ENCODE data around the gene NUP155.
"Not testable (repeated sequence)": the region's sequence is repeated elsewhere in the genome, so short reads cannot be mapped to it uniquely, and the experiment has no call there.

The NUP155 gene

DNA sequence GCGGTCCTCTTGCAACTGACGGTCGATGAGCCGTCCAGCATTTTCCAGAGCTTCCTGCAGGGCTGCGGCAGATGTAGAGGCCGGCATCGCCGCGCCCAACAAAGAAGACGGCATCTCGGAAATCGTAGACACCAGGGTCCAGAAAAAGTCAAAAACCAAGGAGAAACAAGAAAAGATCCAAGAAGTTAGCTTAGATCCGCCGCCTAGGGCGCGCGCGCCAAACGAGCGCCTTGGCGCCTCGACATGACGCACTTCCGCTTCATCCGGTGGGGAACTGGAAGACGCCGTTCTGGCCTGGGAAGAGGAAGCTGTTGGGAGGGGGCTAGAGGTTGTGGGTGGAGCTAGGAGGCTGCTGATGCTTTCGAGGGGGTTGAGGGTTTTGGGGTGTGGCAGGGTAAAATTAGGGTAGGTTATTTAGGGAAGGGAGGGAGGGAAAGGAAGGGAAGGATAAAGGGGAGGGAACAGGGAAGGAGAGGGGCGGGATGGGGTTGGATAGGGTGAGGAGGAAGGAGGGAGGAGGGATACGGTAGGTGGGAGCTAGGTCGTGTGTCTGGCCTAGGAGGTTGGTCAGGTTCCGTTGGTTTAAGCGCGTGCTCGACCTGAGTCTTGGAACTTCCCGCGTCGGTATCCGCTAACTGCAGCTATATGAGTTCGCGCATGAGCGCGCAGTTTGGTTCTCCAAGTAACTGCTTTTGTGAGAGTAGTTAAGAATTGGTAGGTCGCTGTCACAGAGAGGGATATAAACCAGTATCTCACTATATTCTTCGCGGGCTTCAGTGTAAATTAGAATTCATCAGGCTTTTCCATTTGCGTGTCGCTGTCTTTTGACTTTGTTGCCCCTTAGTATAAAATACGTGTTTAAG, at the start of gene NUP155:
Gene NUP155 (minus strand): TSS at position 243 of the 863 bp plus-strand sequence. CDS start 129 bp downstream, at position 114.
- peak; percentile 83 for DNase-seq

DNA sequence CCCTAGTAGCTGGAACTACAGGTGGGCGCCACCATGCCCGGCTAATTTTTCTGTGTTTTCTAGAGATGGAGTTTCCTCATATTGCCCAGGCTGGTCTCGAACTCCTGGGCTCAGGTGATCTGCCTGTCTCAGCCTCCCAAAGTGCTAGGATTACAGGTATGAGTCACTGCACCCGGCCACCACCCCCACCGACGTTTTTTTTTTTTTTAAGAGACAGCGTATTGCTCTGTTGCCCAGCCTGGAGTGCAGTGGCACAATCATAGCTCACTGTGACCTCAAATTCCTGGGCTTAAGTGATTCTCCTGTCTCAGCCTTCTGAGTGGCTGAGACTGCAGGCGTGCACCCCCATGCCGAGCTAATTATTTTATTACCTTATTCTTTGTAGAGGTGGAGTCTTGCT, 46.4 kb upstream of the NUP155 start:
- DNase-seq: no peak

DNA sequence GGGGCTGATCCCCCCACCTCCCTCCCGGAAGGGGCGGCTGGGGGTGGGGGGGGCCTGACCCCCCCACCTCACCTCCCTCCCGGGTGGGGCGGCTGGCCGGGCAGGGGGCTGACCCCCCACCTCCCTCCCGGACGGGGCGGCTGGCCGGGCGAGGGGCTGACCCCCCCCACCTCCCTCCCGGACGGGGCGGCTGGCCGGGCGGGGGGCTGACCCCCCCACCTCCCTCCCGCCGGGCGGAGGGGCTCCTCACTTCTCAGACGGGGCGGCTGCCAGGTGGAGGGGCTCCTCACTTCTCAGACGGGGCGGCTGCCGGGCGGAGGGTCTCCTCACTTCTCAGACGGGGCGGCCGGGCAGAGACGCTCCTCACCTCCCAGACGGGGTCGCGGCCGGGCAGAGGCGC, 44.5 kb upstream of the NUP155 start:
- DNase-seq: not testable (repeated sequence)

DNA sequence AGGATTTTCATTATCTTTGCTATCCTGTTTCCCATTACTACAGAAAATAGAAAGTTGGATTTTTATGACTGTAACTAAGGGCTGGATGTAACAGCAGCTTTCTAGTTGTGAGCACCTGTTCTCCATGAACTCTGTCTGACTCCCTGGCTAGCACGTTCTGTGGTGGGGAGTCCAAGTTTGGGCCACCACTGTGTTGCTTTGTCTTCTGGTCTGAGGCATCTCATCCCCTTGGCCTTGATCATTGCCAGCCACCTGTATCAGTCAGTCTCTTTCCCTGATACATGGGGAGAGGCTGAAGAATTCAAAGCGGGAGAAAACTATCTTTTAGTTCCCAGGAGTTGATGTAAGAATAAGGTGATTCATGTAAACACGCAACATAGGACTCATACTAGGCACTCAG, 41.6 kb upstream of the NUP155 start:
- DNase-seq: no peak

DNA sequence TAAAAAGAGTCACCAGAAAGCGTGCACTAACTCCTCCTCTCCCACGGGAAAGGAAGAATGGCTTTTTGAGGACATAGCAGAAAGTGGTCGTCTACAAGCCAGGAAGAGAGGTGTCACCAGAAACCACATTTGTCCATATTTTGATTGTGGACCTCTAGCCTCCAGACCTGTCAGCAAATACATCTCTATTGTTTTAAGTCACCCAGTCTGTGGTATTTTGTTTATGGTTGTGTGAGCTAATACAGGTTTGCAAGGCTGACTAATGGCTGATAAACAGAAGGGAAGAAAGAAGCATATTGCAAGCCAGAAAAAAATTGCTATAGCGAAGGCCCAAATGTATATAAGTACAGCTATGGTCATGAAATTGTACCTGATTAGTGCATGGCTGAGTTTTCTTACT, 29.6 kb upstream of the NUP155 start:
- DNase-seq: no peak

DNA sequence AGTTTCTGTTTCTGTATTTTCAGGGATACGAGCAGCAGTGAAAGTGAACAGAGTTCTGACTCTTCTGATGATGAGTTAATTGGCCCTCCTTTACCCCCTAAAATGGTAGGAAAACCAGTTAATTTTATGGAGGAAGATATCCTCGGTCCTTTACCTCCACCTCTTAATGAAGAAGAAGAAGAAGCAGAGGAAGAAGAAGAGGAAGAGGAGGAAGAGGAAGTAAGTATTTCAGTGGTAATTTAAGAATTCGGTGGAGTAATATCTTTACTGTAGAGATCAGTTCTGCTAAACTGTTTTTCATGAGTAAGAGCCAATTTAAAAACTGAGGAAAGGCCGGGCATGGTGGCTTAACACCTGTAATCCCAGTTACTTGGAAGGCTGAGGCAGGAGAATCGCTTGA, 25.4 kb upstream of the NUP155 start:
- no peak for DNase-seq

DNA sequence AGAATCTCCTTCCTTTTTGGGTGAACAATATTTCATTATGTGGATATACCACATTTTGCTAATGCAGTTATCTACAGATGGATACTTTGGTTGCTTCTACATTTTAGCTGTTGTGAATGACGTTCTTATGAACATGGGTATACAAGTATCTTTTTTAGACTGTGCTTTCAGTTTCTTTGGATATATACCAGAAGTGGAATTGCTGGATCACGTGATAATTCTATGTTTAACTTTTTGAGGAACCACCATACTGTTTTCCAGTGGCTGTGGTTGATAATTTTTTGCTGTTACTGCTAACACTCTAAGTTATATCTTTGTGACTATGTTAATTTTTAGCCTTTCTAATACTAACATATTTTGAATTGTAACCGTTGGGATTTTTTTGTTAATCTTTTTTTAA, 20.7 kb upstream of the NUP155 start:
- no peak for DNase-seq

DNA sequence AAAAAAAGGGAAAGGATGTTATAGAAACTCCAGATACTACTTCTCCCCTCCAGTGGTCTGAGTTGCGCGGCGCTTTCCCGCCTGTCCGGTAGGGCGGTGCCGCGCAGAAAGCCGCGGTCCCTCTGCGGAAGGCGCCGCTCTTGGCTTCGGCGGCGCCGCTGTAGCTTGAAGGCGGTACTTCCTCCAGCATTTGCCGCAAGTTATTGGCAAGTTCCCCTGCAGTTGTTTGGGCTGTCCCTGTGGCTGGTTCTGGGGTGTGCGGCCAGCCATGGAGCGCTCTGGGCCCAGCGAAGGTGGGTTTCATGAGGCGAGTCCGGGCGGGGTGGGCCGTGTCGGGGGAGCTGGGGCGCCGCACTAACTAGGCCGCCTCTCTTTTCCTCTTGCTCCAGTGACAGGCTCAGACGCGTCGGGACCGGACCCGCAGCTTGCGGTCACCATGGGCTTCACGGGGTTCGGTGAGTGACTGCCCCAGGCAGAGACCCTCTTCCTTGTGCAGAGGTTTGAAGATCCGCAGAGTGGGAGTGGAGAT, 8.3 kb upstream of the NUP155 start, which contains the start of gene WDR70:
Gene WDR70 (plus strand): TSS at position 219 of the 529 bp plus-strand sequence. CDS start 50 bp downstream, at position 269.
- peak; percentile 73 for DNase-seq

DNA sequence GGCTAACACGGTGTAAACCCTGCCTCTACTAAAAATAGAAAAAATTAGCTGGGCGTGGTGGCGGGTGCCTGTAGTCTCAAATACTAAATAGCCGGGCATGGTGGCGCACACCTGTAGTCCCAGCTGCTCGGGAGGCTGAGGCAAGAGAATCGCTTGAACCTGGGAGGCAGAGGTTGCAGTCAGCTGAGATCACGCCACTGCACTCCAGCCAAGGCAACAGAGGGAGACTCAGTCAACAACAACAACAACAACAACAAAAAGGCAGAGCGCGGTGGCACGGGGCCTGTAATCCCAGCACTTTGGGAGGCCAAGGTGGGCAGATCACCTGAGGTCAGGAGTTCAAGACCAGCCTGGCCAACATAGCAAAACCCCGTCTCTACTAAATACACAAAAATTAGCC, 7.2 kb upstream of the NUP155 start:
- DNase-seq: not testable (repeated sequence)

DNA sequence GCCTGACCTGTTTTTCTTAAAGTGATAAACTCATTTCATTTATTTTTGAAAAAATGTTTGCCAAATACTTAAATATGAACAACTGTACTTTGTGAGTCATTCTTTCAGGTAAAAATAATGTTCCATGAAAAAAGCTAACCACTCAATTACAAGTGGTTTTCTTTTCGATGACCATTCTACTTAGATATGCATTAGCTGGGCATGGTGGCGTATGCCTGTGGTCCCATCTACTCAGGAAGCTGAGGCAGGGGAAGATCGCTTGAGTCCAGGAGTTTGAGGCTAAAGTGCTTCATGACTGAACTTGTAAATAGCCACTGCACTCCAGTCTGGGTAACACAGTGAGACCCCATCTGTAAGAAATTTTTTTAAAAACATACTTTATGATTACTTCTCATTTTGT, 4.2 kb upstream of the NUP155 start:
- DNase-seq: no peak

DNA sequence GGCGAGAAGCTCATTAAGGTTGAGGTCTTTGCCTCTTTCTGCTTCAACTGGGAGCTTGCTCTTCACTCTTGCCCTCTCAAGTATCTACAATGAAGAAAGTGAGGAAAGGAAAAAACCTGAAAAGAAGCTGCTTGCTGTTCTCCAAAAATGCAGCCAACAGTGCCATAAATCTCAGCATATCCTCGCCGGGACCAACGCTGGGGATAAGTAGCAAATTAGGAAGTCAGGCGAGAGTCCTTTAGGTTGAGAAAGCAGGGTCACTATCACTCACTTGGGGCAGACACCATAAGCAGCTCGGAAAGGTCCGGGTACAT, 399 bp downstream of the NUP155 start:
- no peak for DNase-seq

DNA sequence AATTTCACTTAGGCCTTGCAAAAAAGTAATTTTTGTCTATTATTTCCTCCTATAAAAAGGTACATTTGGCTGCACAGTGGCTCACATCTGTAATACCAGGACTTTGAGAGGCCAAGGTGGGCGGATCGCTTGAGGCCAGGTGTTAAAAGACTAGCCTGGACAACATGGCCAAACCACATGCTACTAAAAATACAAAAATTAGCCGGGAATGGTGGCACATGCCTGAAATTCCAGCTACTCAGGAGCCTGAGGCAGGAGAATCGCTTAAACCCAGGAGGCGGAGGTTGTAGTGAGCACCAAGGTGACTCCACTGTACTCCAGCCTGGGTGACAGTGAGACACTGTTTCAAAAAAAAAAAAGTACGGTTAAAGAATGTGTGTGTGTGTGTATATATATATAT, 15.7 kb downstream of the NUP155 start:
- no peak for DNase-seq

DNA sequence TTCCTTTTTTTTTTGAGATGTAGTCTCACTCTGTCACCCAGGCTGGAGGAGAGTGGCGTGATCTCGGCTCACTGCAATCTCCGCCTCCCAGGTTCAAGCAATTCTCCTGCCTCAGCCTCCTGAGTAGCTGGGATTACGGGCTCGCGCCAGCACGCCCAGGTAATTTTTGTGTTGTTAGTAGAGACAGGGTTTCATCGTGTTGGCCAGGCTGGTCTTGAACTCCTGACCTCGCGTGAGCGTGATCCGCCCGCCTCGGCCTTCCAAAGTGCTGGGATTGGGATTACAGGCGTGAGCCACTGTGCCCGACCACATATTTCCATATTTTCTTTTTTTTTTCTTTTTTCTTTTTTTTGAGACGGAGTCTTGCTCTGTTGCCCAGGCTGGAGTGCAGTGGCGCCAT, 28.2 kb downstream of the NUP155 start:
- DNase-seq: not testable (repeated sequence)

DNA sequence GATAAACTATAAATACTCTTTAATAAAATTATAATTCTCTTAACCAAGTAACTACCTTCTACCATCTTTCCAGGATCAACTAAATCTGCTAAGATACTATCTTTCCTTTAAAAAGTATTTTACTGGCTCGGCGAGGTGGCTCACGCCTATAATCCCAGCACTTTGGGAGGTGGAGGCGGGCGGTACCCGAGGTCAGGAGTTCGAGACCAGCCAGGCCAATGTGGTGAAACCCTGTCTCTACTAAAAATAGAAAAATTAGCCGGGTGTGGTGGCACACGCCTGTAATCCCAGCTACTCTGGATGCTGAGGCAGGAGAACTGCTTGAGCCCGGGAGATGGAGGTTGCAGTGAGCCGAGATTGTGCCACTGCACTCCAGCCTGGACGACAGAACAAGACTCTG, 36.2 kb downstream of the NUP155 start:
- DNase-seq: not testable (repeated sequence)

DNA sequence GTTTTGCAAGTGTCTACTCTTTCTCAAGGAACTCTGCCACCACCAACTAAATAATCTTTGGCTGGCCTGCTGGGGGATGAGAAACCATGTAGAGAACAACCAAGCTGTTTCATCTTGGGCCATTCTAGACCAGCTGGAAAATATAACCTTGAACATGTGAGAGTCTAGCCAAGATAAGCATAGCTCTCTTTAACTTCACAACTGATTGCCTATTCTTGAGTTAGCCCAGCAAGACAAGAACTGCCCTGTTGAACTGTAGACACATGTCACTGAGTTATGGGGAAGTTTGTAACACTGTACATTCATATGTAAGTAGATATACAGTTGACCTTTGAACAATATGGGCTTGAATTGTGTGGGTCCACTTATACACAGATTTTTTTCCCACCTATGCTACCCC, 44.4 kb downstream of the NUP155 start:
- no peak for DNase-seq

DNA sequence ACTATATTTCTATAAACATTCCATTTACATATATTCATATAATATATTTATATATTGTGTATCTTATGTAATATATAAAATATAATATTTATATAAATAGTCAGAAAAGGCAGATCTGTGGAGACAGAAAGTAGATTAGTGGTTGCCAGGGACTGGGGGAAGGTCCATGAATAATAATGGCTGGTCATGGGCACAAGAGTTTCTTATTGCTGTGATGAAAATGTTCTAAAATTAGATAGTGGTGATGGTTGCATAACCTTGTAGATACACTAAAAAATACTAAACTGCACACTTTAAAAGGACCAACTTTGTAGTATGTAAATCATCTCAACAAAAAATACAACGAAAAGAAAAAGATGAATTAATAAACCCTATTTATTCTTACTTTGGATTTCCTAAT, 47.3 kb downstream of the NUP155 start:
- no peak for DNase-seq

DNA sequence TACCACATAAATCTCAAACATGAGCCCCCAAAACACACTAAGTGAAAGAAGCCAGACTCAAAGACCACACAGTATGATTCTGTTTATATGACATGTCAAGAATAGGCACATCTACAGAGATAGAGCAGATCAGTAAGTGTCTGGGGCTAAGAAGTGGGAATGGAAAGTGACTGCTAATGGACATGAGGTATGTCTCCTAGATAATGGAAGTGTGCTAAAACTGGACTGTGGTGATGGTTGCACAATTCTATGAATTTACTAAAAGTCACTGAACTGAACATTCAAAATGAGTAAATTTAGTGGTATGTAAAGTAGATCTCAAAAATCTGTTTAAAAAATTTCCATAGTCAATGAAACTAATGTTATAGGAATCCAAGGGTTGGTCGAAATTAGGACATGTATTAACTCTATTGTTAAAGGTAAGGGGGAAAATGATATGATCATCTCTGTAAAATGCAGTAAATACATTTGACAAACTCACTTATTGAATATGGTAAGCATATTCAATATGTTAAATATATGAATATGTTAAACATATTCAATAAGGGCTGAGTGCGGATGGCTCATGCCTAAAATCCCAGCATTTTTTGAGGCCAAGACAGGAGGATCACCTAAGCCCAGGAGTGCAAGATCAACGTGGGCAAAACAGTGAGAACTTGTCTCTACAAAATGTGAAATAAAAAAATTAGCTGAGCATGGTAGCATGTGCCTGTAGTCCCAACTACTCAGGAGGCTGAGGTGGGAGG, 51.7 kb downstream of the NUP155 start:
- no peak for DNase-seq

DNA sequence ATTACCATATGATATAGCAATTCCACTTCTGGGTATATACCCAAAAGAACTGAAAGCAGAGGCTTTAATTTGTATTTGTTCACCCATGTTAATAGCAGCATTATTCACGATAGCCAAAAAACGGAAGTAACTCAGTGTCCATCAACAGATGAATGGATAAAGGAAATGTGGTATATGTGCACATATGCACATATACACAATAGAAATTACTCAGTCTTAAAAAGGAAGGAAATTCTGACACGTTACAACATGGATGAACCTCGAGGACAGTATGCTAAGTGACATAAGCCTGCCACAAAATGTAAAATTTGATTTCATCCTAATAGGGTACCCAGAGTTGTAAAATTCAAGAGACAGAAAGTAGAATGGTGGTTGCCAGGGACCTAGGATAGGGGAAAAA, 54.9 kb downstream of the NUP155 start:
- DNase-seq: no peak

DNA sequence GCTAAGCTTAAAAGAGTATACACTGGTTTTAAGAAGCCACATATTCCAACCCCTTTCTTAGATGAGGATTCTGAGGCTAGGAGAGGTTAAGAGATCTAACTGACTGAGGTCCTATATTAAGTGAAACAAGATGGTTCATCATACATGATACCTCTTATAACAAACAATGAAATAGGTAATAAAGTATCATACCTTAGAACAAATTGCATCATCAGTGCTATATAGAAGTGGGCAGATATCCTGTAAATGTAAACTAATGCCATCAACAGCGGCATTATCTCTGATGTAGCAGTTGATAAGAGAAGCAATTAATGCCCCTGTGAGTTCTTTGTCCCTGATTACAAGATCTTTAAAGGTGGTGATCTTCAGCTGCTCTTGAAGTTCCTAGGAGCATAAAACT, 60.5 kb downstream of the NUP155 start:
- no peak for DNase-seq

DNA sequence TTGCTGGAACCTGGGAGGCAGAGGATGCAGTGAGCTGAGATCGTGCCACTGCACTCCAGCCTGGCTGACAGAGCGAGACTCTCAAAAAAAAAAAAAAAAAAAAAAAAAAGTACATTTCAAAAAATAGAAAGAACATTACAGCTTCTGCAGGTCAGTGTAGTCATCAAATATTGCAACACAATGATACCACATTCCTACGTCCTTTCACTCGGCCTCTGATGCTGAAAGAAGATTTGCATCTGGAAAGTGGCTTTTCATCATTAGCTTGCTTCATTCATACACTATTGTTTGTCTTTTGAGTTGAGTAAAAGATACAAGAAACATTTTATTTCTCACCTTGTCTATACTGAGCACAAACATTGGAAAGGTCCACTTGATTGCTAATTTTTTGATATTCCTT, 62.1 kb downstream of the NUP155 start:
- no peak for DNase-seq

DNA sequence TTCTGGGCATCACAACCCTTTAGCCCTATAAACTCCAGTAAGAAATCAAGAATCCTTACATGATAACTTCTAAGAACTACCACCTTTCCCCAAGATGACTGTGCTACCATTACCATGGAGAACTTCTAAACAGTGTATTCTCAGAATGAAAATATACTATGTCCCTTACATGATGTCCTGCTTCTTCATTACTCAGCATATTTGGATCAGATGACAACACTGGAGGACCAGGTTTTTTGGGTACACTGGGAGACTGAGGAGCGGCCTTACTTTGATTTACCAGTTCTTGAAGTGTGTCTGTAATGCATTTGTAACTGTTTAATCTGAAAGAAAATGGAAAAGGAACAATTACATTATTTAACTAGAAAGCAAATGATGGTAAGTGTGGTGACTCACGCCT, 66.0 kb downstream of the NUP155 start:
- DNase-seq: no peak

DNA sequence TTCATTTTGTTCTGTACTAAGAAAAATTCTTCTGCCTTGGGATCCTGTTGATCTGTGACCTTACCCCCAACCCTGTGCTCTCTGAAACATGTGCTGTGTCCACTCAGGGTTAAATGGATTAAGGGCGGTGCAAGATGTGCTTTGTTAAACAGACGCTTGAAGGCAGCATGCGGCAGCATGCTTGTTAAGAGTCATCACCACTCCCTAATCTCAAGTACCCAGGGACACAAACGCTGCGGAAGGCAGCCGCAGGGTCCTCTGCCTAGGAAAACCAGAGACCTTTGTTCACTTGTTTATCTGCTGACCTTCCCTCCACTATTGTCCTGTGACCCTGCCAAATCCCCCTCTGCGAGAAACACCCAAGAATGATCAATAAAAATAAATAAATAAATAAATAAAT, 74.6 kb downstream of the NUP155 start:
- DNase-seq: not testable (repeated sequence)

DNA sequence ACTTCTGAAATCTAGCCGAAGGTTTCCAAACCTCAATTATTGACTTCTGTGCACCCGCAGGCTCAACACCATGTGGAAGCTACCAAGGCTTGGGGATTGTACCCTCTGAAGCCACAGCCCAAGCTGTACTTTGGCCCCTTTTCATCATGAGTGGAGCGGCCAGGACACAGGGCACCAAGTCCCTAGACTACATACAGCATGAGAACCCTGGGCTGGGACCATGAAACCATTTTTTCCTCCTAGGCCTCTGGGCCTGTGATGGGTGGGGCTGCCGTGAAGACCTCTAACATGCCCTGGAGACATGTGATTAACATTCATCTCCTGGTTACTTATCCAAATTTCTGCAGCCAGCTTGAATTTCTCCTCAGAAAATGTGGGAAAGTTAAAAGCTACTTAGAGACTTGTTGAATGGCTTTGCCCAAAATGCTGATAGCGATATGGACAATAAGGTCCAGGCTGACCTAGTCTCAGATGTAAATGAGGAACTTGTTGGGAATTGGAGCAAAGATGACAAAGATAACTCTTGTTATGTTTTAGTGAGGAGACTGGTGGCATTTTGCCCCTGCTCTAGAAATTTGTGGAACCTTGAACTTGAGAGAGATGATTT, 87.6 kb downstream of the NUP155 start:
- no peak for DNase-seq

DNA sequence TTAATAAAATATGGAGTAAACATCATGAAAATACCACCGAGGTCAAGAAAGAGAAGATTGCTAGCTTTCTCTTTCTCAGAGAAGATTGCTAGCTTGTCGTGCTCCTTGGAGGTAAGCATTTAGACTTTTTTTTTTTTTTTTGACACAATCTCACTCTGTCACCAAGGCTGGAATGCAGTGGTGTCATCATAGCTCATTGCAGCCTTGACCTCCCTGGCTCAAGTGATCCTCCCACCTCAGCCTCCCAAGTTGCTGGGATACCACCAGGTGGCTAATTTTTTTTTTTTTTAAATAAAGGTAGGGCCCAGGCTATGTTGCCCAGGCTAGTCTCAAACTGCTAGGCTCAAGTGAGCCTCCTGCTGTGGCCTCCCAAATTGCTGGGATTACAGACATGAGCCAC, 95.4 kb downstream of the NUP155 start:
- no peak for DNase-seq

Measured in activated CD4-positive, CD25-positive, alpha-beta regulatory T cell treated with anti-CD3 and anti-CD28 coated beads, Interleukin-2, amount 50 U/mL, for 72 hours (primary cell).